NOMO-1 (cell line): ENCODE data around the gene CHGA.

ENCODE experiments used
- DNase-seq, 2 experiments: peaks; one replicate each; lab custom pipeline; 2025; ENCODE audit not compliant: unreplicated experiment in 2 of 2; lab: John Stamatoyannopoulos, UW

CHGA gene

GRCh38 chr14:92942976-92943710 is 20.2 kb downstream of the CHGA start:
- DNase-seq: no peak

- no peak for DNase-seq
Measured at GRCh38 chr14:92943855-92944570, 21.1 kb downstream of the CHGA start.

GRCh38 chr14:92944976-92945375 is 22.0 kb downstream of the CHGA start:
- DNase-seq: no peak

- no peak for DNase-seq
Measured at GRCh38 chr14:92945544-92945943, 22.6 kb downstream of the CHGA start.

- no peak for DNase-seq
Measured at GRCh38 chr14:92945959-92946846, 23.3 kb downstream of the CHGA start.

GRCh38 chr14:92946847-92947545 is 24.0 kb downstream of the CHGA start:
- no peak for DNase-seq

GRCh38 chr14:92948647-92949046 is 25.7 kb downstream of the CHGA start:
- DNase-seq: no peak

- DNase-seq: no peak
Measured at GRCh38 chr14:92949496-92950192, 26.7 kb downstream of the CHGA start.

- no peak for DNase-seq
Measured at GRCh38 chr14:92950193-92950540, 27.2 kb downstream of the CHGA start.

GRCh38 chr14:92950773-92951172 is 27.8 kb downstream of the CHGA start:
- DNase-seq: no peak

- no peak for DNase-seq
Measured at GRCh38 chr14:92951261-92951660, 28.3 kb downstream of the CHGA start.

GRCh38 chr14:92951912-92952471 is 29.0 kb downstream of the CHGA start:
- peak; percentile 22 to 52 for DNase-seq

- DNase-seq: no peak
Measured at GRCh38 chr14:92952481-92953298, 29.7 kb downstream of the CHGA start.

GRCh38 chr14:92953526-92953925 is 30.6 kb downstream of the CHGA start:
- no peak for DNase-seq

GRCh38 chr14:92954933-92955332 is 32.0 kb downstream of the CHGA start:
- no peak for DNase-seq

GRCh38 chr14:92955381-92955780 is 32.4 kb downstream of the CHGA start:
- DNase-seq: no peak

GRCh38 chr14:92956961-92957360 is 34.0 kb downstream of the CHGA start:
- DNase-seq: no peak

- DNase-seq: no peak
Measured at GRCh38 chr14:92958373-92959188, 35.6 kb downstream of the CHGA start.
